GM21717 (cell line): ENCODE measurements around the gene CDKL1.
"Not testable (repeated sequence)": the region's sequence is repeated elsewhere in the genome, so short reads cannot be mapped to it uniquely, and the experiment has no call there.

ENCODE experiments used
- ATAC-seq: cut with Tn5 transposase; IDR thresholded peaks from one replicate; pipeline ENCODE4 v1.9.1; 2021; ENCODE audit warnings: mild to moderate bottlenecking, moderate library complexity; ENCODE audit not compliant: unreplicated experiment

Gene CDKL1

GRCh38 chr14:50359631-50360030 is 37.0 kb downstream of the CDKL1 start:
- ATAC-seq = no peak

GRCh38 chr14:50357753-50358395 is 38.8 kb downstream of the CDKL1 start:
- no peak for ATAC-seq

GRCh38 chr14:50357124-50357523 is 39.6 kb downstream of the CDKL1 start:
- ATAC-seq = no peak

GRCh38 chr14:50356283-50356682 is 40.4 kb downstream of the CDKL1 start:
- ATAC-seq = not testable (repeated sequence)

GRCh38 chr14:50355692-50356091 is 41.0 kb downstream of the CDKL1 start:
- ATAC-seq = no peak

- no peak for ATAC-seq
Measured at GRCh38 chr14:50354527-50354926, 42.2 kb downstream of the CDKL1 start.

- no peak for ATAC-seq
Measured at GRCh38 chr14:50353126-50353525, 43.6 kb downstream of the CDKL1 start.

- ATAC-seq = no peak
Measured at GRCh38 chr14:50352584-50352983, 44.1 kb downstream of the CDKL1 start.

GRCh38 chr14:50350975-50351374 is 45.7 kb downstream of the CDKL1 start:
- ATAC-seq = no peak

- ATAC-seq = no peak
Measured at GRCh38 chr14:50348933-50349332, 47.7 kb downstream of the CDKL1 start.

- no peak for ATAC-seq
Measured at GRCh38 chr14:50347521-50347920, 49.2 kb downstream of the CDKL1 start.

- ATAC-seq = no peak
Measured at GRCh38 chr14:50345846-50346422, 50.7 kb downstream of the CDKL1 start.

GRCh38 chr14:50344876-50345563 is 51.7 kb downstream of the CDKL1 start:
- ATAC-seq = no peak

GRCh38 chr14:50344116-50344775 is 52.4 kb downstream of the CDKL1 start:
- peak; percentile 66 for ATAC-seq

- ATAC-seq = no peak
Measured at GRCh38 chr14:50343434-50343833, 53.2 kb downstream of the CDKL1 start.

GRCh38 chr14:50342221-50343078 is 54.2 kb downstream of the CDKL1 start:
- no peak for ATAC-seq

GRCh38 chr14:50340963-50341362 is 55.7 kb downstream of the CDKL1 start:
- no peak for ATAC-seq

- no peak for ATAC-seq
Measured at GRCh38 chr14:50340045-50340444, 56.6 kb downstream of the CDKL1 start.

- ATAC-seq = no peak
Measured at GRCh38 chr14:50339178-50339804, 57.4 kb downstream of the CDKL1 start.

GRCh38 chr14:50338587-50338986 is 58.1 kb downstream of the CDKL1 start:
- no peak for ATAC-seq
